ENCODE measurements around the gene MBNL1.

DNA sequence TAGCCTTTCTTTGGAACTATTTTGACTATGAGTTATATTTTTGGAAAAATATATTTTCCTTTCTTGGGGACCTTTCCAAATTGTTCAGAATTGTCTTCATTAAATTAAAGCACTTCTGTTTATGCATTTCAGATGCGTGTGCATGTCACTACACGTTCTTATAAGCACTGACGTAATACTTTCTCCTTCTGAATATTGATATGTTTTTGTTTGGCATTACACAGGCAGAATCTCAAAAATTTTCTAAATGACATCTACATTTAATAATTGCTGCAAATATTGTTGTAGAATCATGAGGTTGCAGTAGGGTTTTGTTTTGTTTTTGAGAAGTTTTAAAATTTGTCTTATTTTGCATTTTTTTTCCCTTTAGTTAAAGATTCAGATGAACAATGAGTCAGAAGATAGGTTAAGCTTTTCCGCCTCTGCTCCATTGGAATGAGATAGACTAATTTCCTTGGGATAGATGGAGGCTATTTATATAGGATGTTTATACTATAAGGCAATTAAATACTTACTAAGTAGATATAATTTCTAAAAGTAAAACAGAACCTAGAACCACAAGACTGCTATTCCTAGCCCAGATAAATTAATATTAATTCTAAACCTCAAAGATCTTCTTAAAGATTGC, 110.8 kb downstream of the MBNL1 start:
- no peak for TF ChIP-seq EZH2phosphoT487 (IDR thresholded peaks at IDR 0.05; ENCODE audit: borderline replicate concordance, low read length)
- TF ChIP-seq, protein P1, sequence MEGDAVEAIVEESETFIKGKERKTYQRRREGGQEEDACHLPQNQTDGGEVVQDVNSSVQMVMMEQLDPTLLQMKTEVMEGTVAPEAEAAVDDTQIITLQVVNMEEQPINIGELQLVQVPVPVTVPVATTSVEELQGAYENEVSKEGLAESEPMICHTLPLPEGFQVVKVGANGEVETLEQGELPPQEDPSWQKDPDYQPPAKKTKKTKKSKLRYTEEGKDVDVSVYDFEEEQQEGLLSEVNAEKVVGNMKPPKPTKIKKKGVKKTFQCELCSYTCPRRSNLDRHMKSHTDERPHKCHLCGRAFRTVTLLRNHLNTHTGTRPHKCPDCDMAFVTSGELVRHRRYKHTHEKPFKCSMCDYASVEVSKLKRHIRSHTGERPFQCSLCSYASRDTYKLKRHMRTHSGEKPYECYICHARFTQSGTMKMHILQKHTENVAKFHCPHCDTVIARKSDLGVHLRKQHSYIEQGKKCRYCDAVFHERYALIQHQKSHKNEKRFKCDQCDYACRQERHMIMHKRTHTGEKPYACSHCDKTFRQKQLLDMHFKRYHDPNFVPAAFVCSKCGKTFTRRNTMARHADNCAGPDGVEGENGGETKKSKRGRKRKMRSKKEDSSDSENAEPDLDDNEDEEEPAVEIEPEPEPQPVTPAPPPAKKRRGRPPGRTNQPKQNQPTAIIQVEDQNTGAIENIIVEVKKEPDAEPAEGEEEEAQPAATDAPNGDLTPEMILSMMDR (IDR thresholded peaks at IDR 0.05; ENCODE audit: low read depth, low read length, poor library complexity, severe bottlenecking): no peak
